Measurements from ENCODE around the gene SYNDIG1. TPM values are rescaled to one million over a fixed set of nuclear protein-coding genes. Genes with fewer than 3 reads are reported as not detected.

The SYNDIG1 gene
- total and polyA plus RNA-seq, 2 of the 4 experiments (the other 2 are of a cell fraction), result not detected

- no peak for TF ChIP-seq RCOR1 (IDR thresholded peaks at IDR 0.05; ENCODE audit: insufficient replicate concordance, low read length)
- no peak overlapping the region for H3K4ac ChIP-seq (ENCODE audit: low read depth, low read length)
- no peak overlapping the region for H2AK9ac ChIP-seq (replicated peaks; ENCODE audit: low read depth, low read length, poor library complexity)
- WGBS, 2 experiments (ENCODE audit: extremely low coverage in 2 of 2, insufficient read length in 1 of 2), result 100% methylated on average over 2 of the region's 6 CpGs; no CpG with 5 or more reads in 1 of the 2 experiments
- no peak overlapping the region for H3K23ac ChIP-seq (ENCODE audit: low read depth, low read length)
- H4K20me1 ChIP-seq (ENCODE audit: insufficient read depth, low read length), result no peaks in the 10 kb centered on the region
- intact Hi-C loops (cut with micrococcal nuclease), result no loop called here
- DNase-seq, result no peak
- BruUV-seq (replicated peaks), result no TSS peak
- H3K79me1 ChIP-seq (ENCODE audit: low read depth in 1 of 2, low read length in 2 of 2), result no peaks in the 10 kb centered on the region
- in situ Hi-C loops (cut with MboI; ENCODE audit: low sequenced_read_pairs), result loop anchor here (25.0 kb wide), 1 partner anchor 758 kb away; the partner anchor contains the start of gene ABHD12
- H3K9me1 ChIP-seq (ENCODE audit: insufficient read depth, low read length), result peaks cover 2% of the 10 kb centered on the region; the same call in 1 of the 2 replicates
- H2BK15ac ChIP-seq (ENCODE audit: low read depth, low read length), result no peak overlapping the region
- H3K56ac ChIP-seq (ENCODE audit: extremely low read depth, insufficient read depth, low read length), result no peak overlapping the region
- no peak overlapping the region for H2BK120ac ChIP-seq (ENCODE audit: low read depth, low read length)
- H3K36me3 ChIP-seq (ENCODE audit: control insufficient read depth, insufficient read depth, low read length), result no peaks in the 10 kb centered on the region
- POLR2A ChIA-PET (ENCODE audit: unreplicated experiment), result no interaction called here
- no peak overlapping the region for H2BK5ac ChIP-seq (ENCODE audit: low read depth, low read length, poor library complexity, severe bottlenecking)
- no peak overlapping the region for H2BK20ac ChIP-seq (ENCODE audit: low read depth, low read length)
- H2AK5ac ChIP-seq (ENCODE audit: low read depth, low read length), result no peak overlapping the region
- no peaks in the 10 kb centered on the region; the same call in 1 of the 2 replicates for H3K27me3 ChIP-seq (ENCODE audit: control insufficient read depth, insufficient read depth, low read length)
- H4K91ac ChIP-seq (ENCODE audit: insufficient read depth, low read depth, low read length), result no peak overlapping the region
- CTCF ChIA-PET, result no interaction called here
- no peak overlapping the region for H3K27ac ChIP-seq (ENCODE audit: insufficient read depth, low read length)
- dilution Hi-C loops (cut with HindIII; ENCODE audit: low sequenced_read_pairs, unreplicated experiment), result no loop called here
- peaks cover 3% of the 10 kb centered on the region; the same call in 1 of the 2 replicates for H3K4me1 ChIP-seq (ENCODE audit: control insufficient read depth, insufficient read depth, low read length)
- H4K5ac ChIP-seq (ENCODE audit: low read depth, low read length), result no peak overlapping the region
- no peaks in the 10 kb centered on the region for H3K9me3 ChIP-seq (ENCODE audit: control insufficient read depth, insufficient read depth, low read length)
- no peak overlapping the region for H3K4me3 ChIP-seq (ENCODE audit: insufficient read depth, low read depth, low read length)
- no peak overlapping the region for H3K18ac ChIP-seq (ENCODE audit: low read depth, low read length)
- H3K9ac ChIP-seq (ENCODE audit: low read depth, low read length), result no peak overlapping the region
- H4K8ac ChIP-seq (ENCODE audit: low read depth in 2 of 2, low read length in 2 of 2), result no peak overlapping the region
- no peak overlapping the region for H3K14ac ChIP-seq (replicated peaks; ENCODE audit: low read depth, low read length)
- ATAC-seq (ENCODE audit: low read depth), result no peak
- no peak overlapping the region for H3K4me2 ChIP-seq (ENCODE audit: low read depth, low read length)
- H2AFZ ChIP-seq (replicated peaks; ENCODE audit: low read length, poor library complexity), result no peak overlapping the region
These were observed 159.6 kb downstream of the SYNDIG1 start for GRCh38 chr20:24628985-24629384.

All from IMR-90 (cell line).